Posterior vena cava (tissue), 2 donors: ENCODE results near the gene TBCK. TPM values are rescaled to one million over a fixed set of nuclear protein-coding genes. Genes with fewer than 3 reads are reported as not detected.
"Not testable (repeated sequence)": the region's sequence is repeated elsewhere in the genome, so short reads cannot be mapped to it uniquely, and the experiment has no call there.

Source experiments
- DNase-seq: peaks from one replicate; pipeline ENCODE4 v3.0.0-alpha.2; 2020; ENCODE audit warnings: low spot score
- intact Hi-C, 2 donors: fragments of 100-400 bp; cut with DNase I; formaldehyde crosslinking; loops; one replicate each; pipeline versions ENCODE4 v1.14.1 to v1.14.2; 2022 to 2023
- total RNA-seq, 2 donors: library from RNA; stranded (reverse); fragmentation: NEBNext Ultra II Directional; extraction: Animal tissue kit (Norgen Biotek cat#: 25700); gene quantifications; one replicate each; pipeline ENCODE4 v1.2.1, GENCODE V29; 2021
- donor health status: DM: yes; HTN: yes; CAD: no.
- donor health status: DM: yes; HTN: yes; CAD: no.

The TBCK gene
- total RNA-seq, 2 donors from 2014 or later, result 29.1 to 37.1 TPM

- intact Hi-C loops, result no loop called here
- DNase-seq, result no peak
Observed at GRCh38 chr4:106329041-106329618, 13.1 kb upstream of the TBCK start.

- DNase-seq, result no peak
- intact Hi-C loops, result no loop called here
Observed at GRCh38 chr4:106325800-106326199, 9.8 kb upstream of the TBCK start.

- no peak for DNase-seq
- intact Hi-C loops, result no loop called here
Observed at GRCh38 chr4:106323119-106323518, 7.1 kb upstream of the TBCK start.

- intact Hi-C loops, DNase-seq: not testable (repeated sequence)
Observed at GRCh38 chr4:106321814-106322213, 5.8 kb upstream of the TBCK start.

- intact Hi-C loops, result not testable (repeated sequence)
- peak; percentile 72 for DNase-seq
Observed at GRCh38 chr4:106321168-106321567, 5.2 kb upstream of the TBCK start.

- intact Hi-C loops, result no loop called here
- DNase-seq, result no peak
Observed at GRCh38 chr4:106320235-106320634, 4.2 kb upstream of the TBCK start.

GRCh38 chr4:106318511-106318910, 2.5 kb upstream of the TBCK start:
- no peak for DNase-seq
- intact Hi-C loops, result no loop called here

- intact Hi-C loops, result no loop called here
- DNase-seq, result no peak
Observed at GRCh38 chr4:106317815-106318214, 1.8 kb upstream of the TBCK start.

- intact Hi-C loops, result no loop called here
- DNase-seq, result no peak
Observed at GRCh38 chr4:106316773-106317409, 882 bp upstream of the TBCK start.

- no peak for DNase-seq
- intact Hi-C loops, result no loop called here
Observed at GRCh38 chr4:106315476-106315967, 487 bp downstream of the TBCK start.

GRCh38 chr4:106314960-106315359, 1.0 kb downstream of the TBCK start:
- intact Hi-C loops, result no loop called here
- DNase-seq, result no peak

GRCh38 chr4:106312997-106313522, 2.9 kb downstream of the TBCK start:
- intact Hi-C loops, result no loop called here
- DNase-seq, result no peak

- no peak for DNase-seq
- intact Hi-C loops, result no loop called here
Observed at GRCh38 chr4:106312377-106312776, 3.6 kb downstream of the TBCK start.

- no peak for DNase-seq
- intact Hi-C loops, result no loop called here
Observed at GRCh38 chr4:106306561-106306960, 9.4 kb downstream of the TBCK start.

GRCh38 chr4:106305435-106306055, 10.5 kb downstream of the TBCK start:
- intact Hi-C loops, result no loop called here
- DNase-seq, result no peak

- no peak for DNase-seq
- intact Hi-C loops, result no loop called here
Observed at GRCh38 chr4:106304632-106305031, 11.4 kb downstream of the TBCK start.

GRCh38 chr4:106303548-106304281, 12.3 kb downstream of the TBCK start:
- no peak for DNase-seq
- intact Hi-C loops, result no loop called here

GRCh38 chr4:106302062-106302438, 14.0 kb downstream of the TBCK start:
- DNase-seq, result no peak
- intact Hi-C loops, result no loop called here

GRCh38 chr4:106301393-106302061, 14.5 kb downstream of the TBCK start:
- intact Hi-C loops, result no loop called here

More at GRCh38 chr4:106301393-106302061, 14.5 kb downstream of the TBCK start:
- no peak for DNase-seq
